GM21737 (cell line): ENCODE data around the gene MTA1.

Source experiments
- ATAC-seq: cut with Tn5 transposase; IDR thresholded peaks from one replicate; pipeline ENCODE4 v1.9.1; 2021; ENCODE audit warnings: mild to moderate bottlenecking, moderate library complexity; ENCODE audit not compliant: unreplicated experiment

Gene MTA1

GRCh38 chr14:105473677-105474482 is 54.3 kb downstream of the MTA1 start:
- ATAC-seq: no peak

GRCh38 chr14:105474483-105475268 is 55.0 kb downstream of the MTA1 start, which contains the start of gene CRIP2:
Gene CRIP2 (plus strand): TSS chr14:105474821. CDS start chr14:105474863, 42 bp downstream.
- ATAC-seq: no peak

- no peak for ATAC-seq
These were observed 55.9 kb downstream of the MTA1 start for GRCh38 chr14:105475269-105476096.

GRCh38 chr14:105476097-105476830 is 56.6 kb downstream of the MTA1 start:
- ATAC-seq: no peak

- no peak for ATAC-seq
These were observed 57.4 kb downstream of the MTA1 start for GRCh38 chr14:105476831-105477659.

GRCh38 chr14:105477660-105478397 is 58.2 kb downstream of the MTA1 start:
- ATAC-seq: no peak

- ATAC-seq: no peak
These were observed 59.0 kb downstream of the MTA1 start for GRCh38 chr14:105478398-105479251.

GRCh38 chr14:105479431-105480158 is 60.0 kb downstream of the MTA1 start:
- ATAC-seq: no peak

- no peak for ATAC-seq
These were observed 60.6 kb downstream of the MTA1 start for GRCh38 chr14:105480199-105480746.

GRCh38 chr14:105480807-105481801 is 61.5 kb downstream of the MTA1 start:
- peak; percentile 41 for ATAC-seq

GRCh38 chr14:105481886-105482457 is 62.3 kb downstream of the MTA1 start:
- peak; percentile 46 for ATAC-seq

- ATAC-seq: no peak
These were observed 63.0 kb downstream of the MTA1 start for GRCh38 chr14:105482486-105483110.

GRCh38 chr14:105483300-105484068 is 63.9 kb downstream of the MTA1 start:
- no peak for ATAC-seq
